HCT116 (cell line): ENCODE data around the gene GSTM1. TPM values are rescaled to one million over a fixed set of nuclear protein-coding genes. Genes with fewer than 3 reads are reported as not detected.
"Not testable (repeated sequence)": the region's sequence is repeated elsewhere in the genome, so short reads cannot be mapped to it uniquely, and the experiment has no call there.

Experiments used
- ATAC-seq: fragments of 200-7000 bp; cut with Tn5 transposase; 2 replicates; pipeline ENCODE4 v1.9.1; 2020; ENCODE audit warnings: mild to moderate bottlenecking, moderate library complexity
- BruUV-seq: library from RNA; stranded (reverse); fragments of 400-500 nt; replicated peaks from 2 replicates; lab custom pipeline; 2021; lab: Mats Ljungman, UMichigan
- CTCF ChIA-PET: fragments of 300-600 bp; sonication (Branson Sonifier 250); formaldehyde crosslinking; loops from one replicate; lab custom pipeline; 2021; ENCODE audit warnings: antibody characterized with exemption; lab: Charles Lee
- POLR2A ChIA-PET: fragments of 300-600, 350-600 bp; sonication (Branson Sonifier 250); formaldehyde crosslinking; loops from one replicate; lab custom pipeline; 2021; ENCODE audit warnings: antibody characterized with exemption; lab: Charles Lee
- RAD21 ChIA-PET, 2 experiments: fragments of 300-600 bp; sonication (Branson Sonifier 250); formaldehyde crosslinking; loops; one replicate each; lab custom pipeline; 2023; ENCODE audit warnings: low total read pairs in 2 of 2; ENCODE audit not compliant: uncharacterized antibody in 2 of 2, unreplicated experiment in 2 of 2, low non-redundant PET in 1 of 2; lab: Charles Lee
- DNase-seq: peaks from one replicate; pipeline ENCODE4 v3.0.0-alpha.2; 2010; ENCODE audit warnings: low read depth, low spot score
- H2AFZ ChIP-seq: fragments of 200-600 bp; shearing (Covaris generic), sonication (generic); 2 replicates; pipeline ENCODE4 v1.6.1; 2017; ENCODE audit warnings: low read depth, mixed run types, mixed read lengths, antibody characterized with exemption, low read length; ENCODE audit not compliant: poor library complexity, severe bottlenecking
- H3K27ac ChIP-seq: 2 replicates; pipeline ENCODE4 v1.5.1; 2012; ENCODE audit warnings: low read depth, low read length
- H3K27me3 ChIP-seq: fragments of 200-600 bp; sonication (generic); 2 replicates; pipeline ENCODE4 v1.6.1; 2016; ENCODE audit warnings: mixed run types, low read length, mixed read lengths; ENCODE audit not compliant: insufficient read depth
- H3K36me3 ChIP-seq, 2 experiments: fragments of 200-500 bp in 1 of 2; fragments of 200-600 bp in 1 of 2; sonication (Bioruptor generic) in 1 of 2; sonication (generic) in 1 of 2; 2 replicates each; pipeline versions ENCODE4 v1.5.1 to v1.6.1; 2014 to 2016; ENCODE audit warnings: low read length in 2 of 2, inconsistent platforms in 1 of 2, mixed read lengths in 1 of 2, mixed run types in 1 of 2; ENCODE audit not compliant: insufficient read depth in 2 of 2, control insufficient read depth in 1 of 2
- H3K4me1 ChIP-seq, 2 experiments: fragments of 200-600 bp in 1 of 2; sonication (generic) in 1 of 2; 2 replicates each; pipeline versions ENCODE4 v1.5.1 to v1.6.1; 2012 to 2017; ENCODE audit warnings: low read length in 2 of 2, inconsistent platforms in 1 of 2, mild to moderate bottlenecking in 1 of 2, mixed read lengths in 1 of 2, mixed run types in 1 of 2, moderate library complexity in 1 of 2; ENCODE audit not compliant: insufficient read depth in 2 of 2, control insufficient read depth in 1 of 2
- H3K4me2 ChIP-seq: fragments of 200-600 bp; sonication (generic); 2 replicates; pipeline ENCODE4 v1.6.1; 2017; ENCODE audit warnings: mixed run types, low read length, mixed read lengths
- H3K4me3 ChIP-seq, 2 experiments: fragments of 200-600 bp in 1 of 2; sonication (generic) in 1 of 2; replicated peaks in 1 of 2; 2 replicates each; pipeline ENCODE4 v1.5.1; 2011 to 2016; ENCODE audit warnings: low read length in 2 of 2, control low read depth in 1 of 2, low read depth in 1 of 2, mild to moderate bottlenecking in 1 of 2, mixed read lengths in 1 of 2, mixed run types in 1 of 2
- H3K79me2 ChIP-seq: fragments of 200-600 bp; sonication (generic); 2 replicates; pipeline ENCODE4 v1.6.1; 2017; ENCODE audit warnings: mild to moderate bottlenecking, mixed run types, low read length, moderate library complexity, mixed read lengths; ENCODE audit not compliant: insufficient read depth
- H3K9ac ChIP-seq: fragments of 200-600 bp; sonication (generic); 2 replicates; pipeline ENCODE4 v1.6.1; 2016; ENCODE audit warnings: low read length, mixed read lengths
- H3K9me2 ChIP-seq: fragments of 200-600 bp; sonication (generic), shearing (Covaris generic); 2 replicates; pipeline ENCODE4 v1.6.1; 2017; ENCODE audit warnings: mixed run types, mild to moderate bottlenecking, moderate library complexity; ENCODE audit not compliant: insufficient read depth
- H3K9me3 ChIP-seq, 2 experiments: fragments of 200-500 bp in 1 of 2; fragments of 200-600 bp in 1 of 2; sonication (Bioruptor generic) in 1 of 2; sonication (generic) in 1 of 2; 2 replicates each; pipeline ENCODE4 v1.6.1; 2014 to 2017; ENCODE audit warnings: low read length in 2 of 2, mixed read lengths in 2 of 2, inconsistent platforms in 1 of 2, low read depth in 1 of 2, mild to moderate bottlenecking in 1 of 2, mixed run types in 1 of 2, moderate library complexity in 1 of 2; ENCODE audit not compliant: control insufficient read depth in 1 of 2, insufficient read depth in 1 of 2
- H4K20me1 ChIP-seq: fragments of 200-600 bp; sonication (generic), shearing (Covaris generic); 2 replicates; pipeline ENCODE4 v1.6.1; 2017; ENCODE audit warnings: mixed run types, mild to moderate bottlenecking, moderate library complexity; ENCODE audit not compliant: insufficient read depth
- CBX3 ChIP-seq: IDR thresholded peaks from 2 replicates; pipeline ENCODE4 v1.6.1; 2012; ENCODE audit warnings: low read depth
- EGR1 ChIP-seq: IDR thresholded peaks from 2 replicates; pipeline ENCODE4 v1.6.1; 2012; ENCODE audit warnings: low read depth
- POLR2A ChIP-seq: IDR thresholded peaks from 2 replicates; pipeline ENCODE4 v1.7.0; 2011; ENCODE audit warnings: borderline replicate concordance; ENCODE audit not compliant: insufficient read depth, insufficient read length; ENCODE audit errors: extremely low read depth
- RAD21 ChIP-seq: IDR thresholded peaks from 2 replicates; pipeline ENCODE4 v1.6.1; 2012; ENCODE audit warnings: low read depth, mild to moderate bottlenecking
- intact Hi-C: fragments of 100-400 bp; cut with micrococcal nuclease; formaldehyde crosslinking; loops from 2 replicates; pipeline ENCODE4 v1.10.0; 2022
- total RNA-seq: library from RNA; stranded (reverse); gene quantifications from one replicate; pipeline ENCODE4 v1.2.1, GENCODE V29; 2021; ENCODE audit not compliant: unreplicated experiment
- TF ChIP-seq, protein P1 (sequence below): IDR thresholded peaks from 2 replicates; pipeline ENCODE4 v1.6.1; 2012

Gene GSTM1
- total RNA-seq, 1 experiment from 2014 or later = not detected

DNA sequence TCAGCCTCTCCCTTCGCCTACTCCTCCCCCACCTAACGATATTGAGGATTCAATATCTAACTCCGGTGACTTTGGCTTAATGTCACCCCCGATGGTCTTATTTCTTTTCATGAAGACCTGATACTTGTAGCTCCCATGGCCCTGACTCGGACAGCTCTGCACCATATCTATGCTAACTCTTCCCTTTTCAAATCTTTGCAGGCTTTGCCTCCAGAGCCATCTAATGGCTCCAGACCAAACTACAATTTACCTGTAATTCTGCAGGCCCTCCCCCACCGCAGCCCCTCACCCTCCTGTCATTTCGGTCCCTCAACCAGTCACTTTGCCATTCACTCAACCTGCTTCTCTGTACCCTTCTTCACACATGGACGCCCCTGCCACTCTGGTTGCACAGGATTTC, 16.6 kb downstream of the GSTM1 start:
- no peak overlapping the region for H3K9ac ChIP-seq
- H2AFZ ChIP-seq = no peak overlapping the region
- no peaks in the 10 kb centered on the region for H3K4me1 ChIP-seq
- peaks cover 0 to 6% of the 10 kb centered on the region in 2 experiments; a peak in 1 of 4 replicates for H3K9me3 ChIP-seq
- H3K27me3 ChIP-seq = no peaks in the 10 kb centered on the region
- H3K9me2 ChIP-seq = no peaks in the 10 kb centered on the region
- intact Hi-C loops = no loop called here
- ATAC-seq (no peak), DNase-seq (no peak)
- no peak overlapping the region for H3K4me2 ChIP-seq
- TF ChIP-seq EGR1 (no peak), CBX3 (no peak), RAD21 (peak; percentile 30; the same call in 1 of the 2 replicates)
- no peak overlapping the region for H3K27ac ChIP-seq
- no TSS peak for BruUV-seq
- CTCF ChIA-PET = no interaction called here
- RAD21 ChIA-PET = no interaction called here
- H3K36me3 ChIP-seq = no peaks in the 10 kb centered on the region
- no peaks in the 10 kb centered on the region for H4K20me1 ChIP-seq
- POLR2A ChIA-PET = no interaction called here
- H3K4me3 ChIP-seq = no peak overlapping the region
- H3K79me2 ChIP-seq = no peaks in the 10 kb centered on the region

DNA sequence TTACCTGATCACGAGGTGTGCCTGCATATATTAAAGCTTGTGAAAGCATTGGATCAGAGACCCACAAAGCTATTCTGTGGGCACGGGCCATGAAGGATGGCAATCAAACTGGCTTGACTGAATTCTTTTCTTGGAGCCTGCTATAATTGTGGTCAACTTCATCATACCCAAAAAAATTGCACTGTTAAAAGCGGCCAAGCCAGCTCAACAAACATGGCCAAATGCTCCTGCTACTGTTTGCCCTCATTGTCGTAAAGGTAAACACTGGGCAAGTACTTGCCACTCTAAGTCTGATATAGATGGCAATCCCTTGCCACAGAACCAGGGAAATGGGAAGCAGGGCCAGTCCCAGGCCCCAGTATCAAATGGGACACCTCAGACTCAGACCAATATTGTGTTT, 17.8 kb downstream of the GSTM1 start:
- BruUV-seq = no TSS peak
- ChIA-PET CTCF (no interaction called here), POLR2A (no interaction called here)

DNA sequence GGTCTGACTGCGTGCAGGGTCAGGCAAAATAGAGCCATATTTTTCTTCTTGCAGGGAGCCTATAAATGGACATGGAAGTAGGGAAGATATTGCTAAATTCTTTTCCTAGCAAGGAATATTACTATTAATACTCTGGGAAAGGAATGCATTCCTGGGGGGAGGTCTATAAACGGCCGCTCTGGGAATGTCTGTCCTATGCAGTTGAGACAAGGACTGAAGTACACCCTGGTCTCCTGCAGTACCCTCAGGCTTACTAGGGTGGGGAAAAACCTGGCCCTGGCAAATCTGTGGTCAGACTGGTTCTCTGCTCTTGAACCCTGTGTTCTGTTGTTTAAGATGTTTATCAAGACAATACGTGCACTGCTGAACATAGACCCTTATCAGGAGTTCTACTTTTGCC, 21.3 kb downstream of the GSTM1 start:
- ATAC-seq, H3K27me3 ChIP-seq, H3K9ac ChIP-seq, H3K4me2 ChIP-seq, H3K9me3 ChIP-seq, H3K36me3 ChIP-seq, CTCF ChIA-PET, H2AFZ ChIP-seq, H3K27ac ChIP-seq, RAD21 ChIA-PET, H4K20me1 ChIP-seq, H3K79me2 ChIP-seq, H3K4me1 ChIP-seq, H3K4me3 ChIP-seq, BruUV-seq, POLR2A ChIA-PET, DNase-seq, H3K9me2 ChIP-seq: not testable (repeated sequence)
- intact Hi-C loops = loop anchor here (5.0 kb wide), 1 partner anchor 37 kb away; no protein-coding TSS in a partner anchor

More for the DNA sequence above, 17.8 kb downstream of the GSTM1 start:
- DNase-seq = no peak
- H3K9ac ChIP-seq = no peak overlapping the region
- H4K20me1 ChIP-seq = no peaks in the 10 kb centered on the region
- intact Hi-C loops = loop anchor here (5.0 kb wide), 1 partner anchor 33 kb away; no protein-coding TSS in a partner anchor
- no peaks in the 10 kb centered on the region for H3K4me1 ChIP-seq
- no peak overlapping the region for H3K27ac ChIP-seq
- no peak for ATAC-seq
- no peak overlapping the region for H3K4me3 ChIP-seq
- H2AFZ ChIP-seq = no peak overlapping the region
- no peaks in the 10 kb centered on the region for H3K9me2 ChIP-seq
- RAD21 ChIA-PET = interaction anchor here in 1 of 2 experiments (0.6 kb wide), 1 partner anchor 30 kb away, joined by 3 read pairs; no protein-coding TSS in a partner anchor
- H3K79me2 ChIP-seq = no peaks in the 10 kb centered on the region
- no peak overlapping the region for H3K4me2 ChIP-seq
- TF ChIP-seq POLR2A = no peak
- TF ChIP-seq, protein P1, sequence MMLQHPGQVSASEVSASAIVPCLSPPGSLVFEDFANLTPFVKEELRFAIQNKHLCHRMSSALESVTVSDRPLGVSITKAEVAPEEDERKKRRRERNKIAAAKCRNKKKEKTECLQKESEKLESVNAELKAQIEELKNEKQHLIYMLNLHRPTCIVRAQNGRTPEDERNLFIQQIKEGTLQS = no peak
- TF ChIP-seq, all 23 proteins: peak for 0
- H3K36me3 ChIP-seq = no peaks in the 10 kb centered on the region
- no peaks in the 10 kb centered on the region for H3K27me3 ChIP-seq
- H3K9me3 ChIP-seq = peaks cover 0 to 6% of the 10 kb centered on the region in 2 experiments; a peak in 1 of 4 replicates

- H3K27ac ChIP-seq, H3K9me3 ChIP-seq, CTCF ChIA-PET, H3K4me3 ChIP-seq, H3K36me3 ChIP-seq, H3K4me1 ChIP-seq, ATAC-seq, H4K20me1 ChIP-seq, BruUV-seq, H3K4me2 ChIP-seq, H3K27me3 ChIP-seq, H3K9me2 ChIP-seq, H3K9ac ChIP-seq, H3K79me2 ChIP-seq, H2AFZ ChIP-seq, RAD21 ChIA-PET, DNase-seq, POLR2A ChIA-PET: not testable (repeated sequence)
- intact Hi-C loops = loop anchor here (5.0 kb wide), 1 partner anchor 38 kb away; no protein-coding TSS in a partner anchor
Measured at GRCh38 chr1:109709822-109710221, 22.2 kb downstream of the GSTM1 start.
